Pancreas (tissue), 10 donors: Measurements from ENCODE around the gene PLXNB1. TPM values are rescaled to one million over a fixed set of nuclear protein-coding genes. Genes with fewer than 3 reads are reported as not detected.
A peak's percentile ranks its signal among the peaks of the same experiment; 100 is the strongest.

Experiments
- ATAC-seq, 4 donors: fragments of 200-7000 bp; cut with Tn5 transposase; one replicate each; pipeline versions ENCODE4 v1.8.0 to v1.9.1; 2020; ENCODE audit warnings: mild to moderate bottlenecking in 4 of 4, moderate library complexity in 4 of 4
- DNase-seq, 6 donors: peaks; one replicate each; pipeline ENCODE4 v3.0.0-alpha.2; 2020
- FAIRE-seq: peaks from 2 replicates; lab custom pipeline; 2012; peaks lifted over from hg19 to GRCh38; lab: Jason Lieb, UNC
- H3K27ac ChIP-seq, 4 donors: fragments of 200-600 bp; sonication (generic); 1 replicate in 3 of 4; 2 replicates in 1 of 4; pipeline versions ENCODE4 v1.5.0 to v1.8.0; 2020
- H3K27me3 ChIP-seq, 4 donors: fragments of 200-600 bp; one replicate each; pipeline ENCODE4 v1.8.0; 2021
- H3K36me3 ChIP-seq, 3 donors: fragments of 200-600 bp; sonication (generic) in 1 of 3; one replicate each; pipeline versions ENCODE4 v1.5.0 to v1.8.0; 2020 to 2021
- H3K4me1 ChIP-seq, 3 donors: fragments of 200-600 bp; one replicate each; pipeline ENCODE4 v1.8.0; 2021
- H3K4me3 ChIP-seq, 4 donors: fragments of 200-600 bp; sonication (generic) in 2 of 4; one replicate each; pipeline versions ENCODE4 v1.5.0 to v1.8.0; 2020 to 2021
- H3K9me3 ChIP-seq, 4 donors: fragments of 200-600 bp; one replicate each; pipeline ENCODE4 v1.8.0; 2021
- WGBS, 2 donors: extraction: QIAGEN DNeasy Blood & Tissue Kit; methylation state at CpG; one replicate each; pipeline ENCODE4 v1.1.7; 2013; 5-methylcytosine and 5-hydroxymethylcytosine counted together
- intact Hi-C, 3 donors: fragments of 100-400 bp; cut with DNase I; formaldehyde crosslinking; loops; one replicate each; pipeline versions ENCODE4 v1.11.1 to v1.14.2; 2022
- polyA plus RNA-seq, 2 donors: library from polyadenylated mRNA; stranded (reverse); fragments of 200-250 nt; gene quantifications; one replicate each; pipeline ENCODE4 v1.2.3, GENCODE V29; 2013
- total RNA-seq, 6 donors: library from RNA; stranded (reverse); fragmentation: NEBNext Ultra II Directional in 4 of 6; extraction: Animal tissue kit (Norgen Biotek cat#: 25700) in 4 of 6; gene quantifications; one replicate each; pipeline versions ENCODE4 v1.2.1 to v1.2.4, GENCODE V29; 2021 to 2023
- TF ChIP-seq, protein P1 (sequence below), 4 donors: fragments of 200-600 bp; sonication (generic) in 3 of 4; IDR thresholded peaks; one replicate each; pipeline versions ENCODE4 v1.5.0 to v1.8.0; 2021; ENCODE audit warnings: antibody characterized with exemption in 4 of 4
- donor health status: healthy with polysubstance abuse.
- donor health status: DM: no; HTN: no; CAD: no; lungs with moderate emphysema.
- donor health status: DM: no; HTN: no; CAD: no.
- donor health status: control.
- donor health status: control.
- donor health status: Bipolar disorder and iron deficiency.
- donor health status: DM: yes; HTN: yes; CAD: no.
- donor health status: DM: no; HTN: no; CAD: no.
- donor health status: DM: no; HTN: no; CAD: no.
- donor health status: DM: yes; HTN: yes; CAD: no.

The PLXNB1 gene
- total and polyA plus RNA-seq, 8 donors: 47.8 to 372 (median 74.3) TPM

- H3K27ac ChIP-seq: no peak overlapping the region
- ATAC-seq (no peak), FAIRE-seq (no peak), DNase-seq (peak in 1 of 6 donors; percentile 21)
- no peaks in the 10 kb centered on the region for H3K4me1 ChIP-seq
- 86 to 88% methylated on average over 8 of the region's 8 CpGs for WGBS, 2 donors
- H3K36me3 ChIP-seq: peaks cover 0 to 67% (median 16%) of the 10 kb centered on the region in 3 donors
- intact Hi-C loops: no loop called here
- H3K4me3 ChIP-seq: no peak overlapping the region
- H3K27me3 ChIP-seq: no peaks in the 10 kb centered on the region
- TF ChIP-seq, protein P1, sequence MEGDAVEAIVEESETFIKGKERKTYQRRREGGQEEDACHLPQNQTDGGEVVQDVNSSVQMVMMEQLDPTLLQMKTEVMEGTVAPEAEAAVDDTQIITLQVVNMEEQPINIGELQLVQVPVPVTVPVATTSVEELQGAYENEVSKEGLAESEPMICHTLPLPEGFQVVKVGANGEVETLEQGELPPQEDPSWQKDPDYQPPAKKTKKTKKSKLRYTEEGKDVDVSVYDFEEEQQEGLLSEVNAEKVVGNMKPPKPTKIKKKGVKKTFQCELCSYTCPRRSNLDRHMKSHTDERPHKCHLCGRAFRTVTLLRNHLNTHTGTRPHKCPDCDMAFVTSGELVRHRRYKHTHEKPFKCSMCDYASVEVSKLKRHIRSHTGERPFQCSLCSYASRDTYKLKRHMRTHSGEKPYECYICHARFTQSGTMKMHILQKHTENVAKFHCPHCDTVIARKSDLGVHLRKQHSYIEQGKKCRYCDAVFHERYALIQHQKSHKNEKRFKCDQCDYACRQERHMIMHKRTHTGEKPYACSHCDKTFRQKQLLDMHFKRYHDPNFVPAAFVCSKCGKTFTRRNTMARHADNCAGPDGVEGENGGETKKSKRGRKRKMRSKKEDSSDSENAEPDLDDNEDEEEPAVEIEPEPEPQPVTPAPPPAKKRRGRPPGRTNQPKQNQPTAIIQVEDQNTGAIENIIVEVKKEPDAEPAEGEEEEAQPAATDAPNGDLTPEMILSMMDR (IDR thresholded peaks at IDR 0.05): no peak
- no peaks in the 10 kb centered on the region for H3K9me3 ChIP-seq
Observed at GRCh38 chr3:48407542-48408099, 22.3 kb downstream of the PLXNB1 start.

GRCh38 chr3:48406443-48407431 is 23.1 kb downstream of the PLXNB1 start:
- DNase-seq (peak in 4 of 6 donors; percentile 2 to 31 (median 22)), FAIRE-seq (no peak), ATAC-seq (no peak)
- TF ChIP-seq, protein P1 (IDR thresholded peaks at IDR 0.05): no peak
- no peaks in the 10 kb centered on the region for H3K9me3 ChIP-seq
- peaks cover 0 to 58% (median 9%) of the 10 kb centered on the region in 3 donors for H3K36me3 ChIP-seq
- no peak overlapping the region for H3K4me3 ChIP-seq
- H3K27ac ChIP-seq: no peak overlapping the region
- intact Hi-C loops: no loop called here
- 85 to 90% methylated on average over 18 of the region's 18 CpGs for WGBS, 2 donors
- H3K4me1 ChIP-seq: no peaks in the 10 kb centered on the region
- H3K27me3 ChIP-seq: no peaks in the 10 kb centered on the region

DNA sequence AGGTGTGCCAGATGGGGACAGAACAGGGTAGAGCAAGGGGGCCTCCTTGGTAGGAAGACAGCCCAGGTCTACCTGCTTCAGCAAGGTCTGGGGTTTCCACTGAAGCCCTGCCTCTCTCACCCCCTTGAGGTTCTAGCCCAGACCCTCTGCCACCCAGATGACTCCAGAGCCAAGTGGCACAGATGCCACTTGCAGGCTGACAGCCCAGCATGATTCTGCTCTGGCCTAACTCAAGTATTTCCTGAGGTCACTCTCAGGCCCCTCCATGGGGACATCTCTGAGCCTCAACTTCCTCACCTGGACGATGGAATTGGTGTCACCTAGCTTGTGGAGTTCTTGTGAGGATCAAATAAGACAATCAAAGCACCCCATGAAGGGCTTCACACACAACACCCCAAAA is 23.9 kb downstream of the PLXNB1 start:
- Histone ChIP-seq H3K27ac (no peak overlapping the region), H3K36me3 (peaks cover 0 to 52% (median 5%) of the 10 kb centered on the region in 3 donors), H3K4me3 (no peak overlapping the region), H3K9me3 (no peaks in the 10 kb centered on the region), H3K27me3 (no peaks in the 10 kb centered on the region), H3K4me1 (no peaks in the 10 kb centered on the region)
- WGBS, 2 donors: 73 to 78% methylated on average over 1 of the region's 1 CpG
- TF ChIP-seq, protein P1 (IDR thresholded peaks at IDR 0.05): no peak
- DNase-seq (no peak), ATAC-seq (no peak), FAIRE-seq (no peak)
- intact Hi-C loops: no loop called here

- H3K4me3 ChIP-seq: no peak overlapping the region
- TF ChIP-seq, protein P1 (IDR thresholded peaks at IDR 0.05): no peak
- WGBS, 2 donors: 84 to 90% methylated on average over 13 of the region's 13 CpGs
- H3K4me1 ChIP-seq: no peaks in the 10 kb centered on the region
- no peaks in the 10 kb centered on the region for H3K9me3 ChIP-seq
- peaks cover 0 to 47% (median 0%) of the 10 kb centered on the region in 3 donors for H3K36me3 ChIP-seq
- DNase-seq: peak; percentile 1 to 59 (median 26)
- FAIRE-seq: no peak
- H3K27me3 ChIP-seq: no peaks in the 10 kb centered on the region
- H3K27ac ChIP-seq: no peak overlapping the region
- ATAC-seq: no peak
- intact Hi-C loops: no loop called here
Observed at GRCh38 chr3:48405343-48405881, 24.5 kb downstream of the PLXNB1 start.
